Neural progenitor cell (in vitro differentiated cells): ENCODE results near the gene DLGAP4. TPM values are rescaled to one million over a fixed set of nuclear protein-coding genes. Genes with fewer than 3 reads are reported as not detected.

Experiments
- DNase-seq: peaks from one replicate; pipeline ENCODE4 v3.0.0-alpha.2; 2016; ENCODE audit warnings: low spot score
- H2AFZ ChIP-seq: fragments of 200-600 bp; sonication (generic); replicated peaks from 2 replicates; pipeline ENCODE4 v1.6.1; 2016; ENCODE audit warnings: antibody characterized with exemption
- H3F3A ChIP-seq: fragments of 200-600 bp; sonication (generic); 2 replicates; pipeline ENCODE4 v1.6.1; 2016; ENCODE audit warnings: antibody characterized with exemption, low read depth
- H3K27ac ChIP-seq: fragments of 200-600 bp; sonication (generic); 2 replicates; pipeline ENCODE4 v1.5.1; 2016; ENCODE audit warnings: mild to moderate bottlenecking
- H3K27me3 ChIP-seq: fragments of 200-600 bp; sonication (generic); 2 replicates; pipeline ENCODE4 v1.6.1; 2016; ENCODE audit warnings: mild to moderate bottlenecking, moderate library complexity
- H3K36me3 ChIP-seq: fragments of 200-600 bp; sonication (generic); 2 replicates; pipeline ENCODE4 v1.5.1; 2016
- H3K4me1 ChIP-seq: fragments of 200-600 bp; sonication (generic); 2 replicates; pipeline ENCODE4 v1.6.1; 2016; ENCODE audit warnings: mixed run types
- H3K4me2 ChIP-seq: fragments of 200-600 bp; sonication (generic); 2 replicates; pipeline ENCODE4 v1.6.1; 2016
- H3K4me3 ChIP-seq: fragments of 200-600 bp; sonication (generic); 2 replicates; pipeline ENCODE4 v1.5.1; 2016
- H3K79me2 ChIP-seq: fragments of 200-600 bp; sonication (generic); 2 replicates; pipeline ENCODE4 v1.6.1; 2016; ENCODE audit warnings: low read depth
- H3K9ac ChIP-seq: fragments of 200-600 bp; sonication (generic); 2 replicates; pipeline ENCODE4 v1.6.1; 2016
- H3K9me3 ChIP-seq: fragments of 200-600 bp; sonication (generic); 2 replicates; pipeline ENCODE4 v1.5.1; 2016; ENCODE audit warnings: low read depth
- H4K20me1 ChIP-seq: fragments of 200-600 bp; sonication (generic); 2 replicates; pipeline ENCODE4 v1.6.1; 2016; ENCODE audit warnings: low read depth
- H3K27ac Mint-ChIP-seq: 3 replicates; pipeline ENCODE4 v1.8.0; 2021; ENCODE audit warnings: mixed read lengths
- H3K27me3 Mint-ChIP-seq: 2 replicates; pipeline ENCODE4 v1.8.0; 2022; ENCODE audit warnings: low read depth, mild to moderate bottlenecking, inconsistent platforms, moderate library complexity, mixed read lengths; ENCODE audit not compliant: insufficient read depth
- H3K36me3 Mint-ChIP-seq: 3 replicates; pipeline ENCODE4 v1.8.0; 2021; ENCODE audit warnings: mixed read lengths
- H3K4me1 Mint-ChIP-seq: 3 replicates; pipeline ENCODE4 v1.8.0; 2021; ENCODE audit warnings: mixed read lengths
- H3K4me3 Mint-ChIP-seq: 3 replicates; pipeline ENCODE4 v1.8.0; 2021; ENCODE audit warnings: mild to moderate bottlenecking, moderate library complexity, mixed read lengths
- H3K9me3 Mint-ChIP-seq: 3 replicates; pipeline ENCODE4 v1.8.0; 2020; ENCODE audit warnings: mixed read lengths
- CTCF ChIP-seq: fragments of 200-600 bp; sonication (generic); IDR thresholded peaks from 2 replicates; pipeline ENCODE4 v1.5.1; 2017; ENCODE audit warnings: antibody characterized with exemption, mild to moderate bottlenecking
- EZH2 ChIP-seq: fragments of 200-600 bp; sonication (generic); IDR thresholded peaks from 2 replicates; pipeline ENCODE4 v1.6.1; 2017; ENCODE audit warnings: antibody characterized with exemption, mild to moderate bottlenecking, moderate library complexity
- EZH2phosphoT487 ChIP-seq: fragments of 200-600 bp; sonication (generic); IDR thresholded peaks from 2 replicates; pipeline ENCODE4 v1.6.1; 2017; ENCODE audit warnings: antibody characterized with exemption
- total RNA-seq: library from RNA; depleted of rRNA; stranded (reverse); fragments of >200 nt; gene quantifications from 2 replicates; pipeline ENCODE4 v1.2.3, GENCODE V29; 2015; ENCODE audit warnings: low replicate concordance

DLGAP4 gene
- total RNA-seq, 1 donor from 2014 or later: 21.7 TPM

GRCh38 chr20:36391456-36391855, 85.3 kb downstream of the DLGAP4 start:
- H3K9ac ChIP-seq: no peak overlapping the region
- H3K9me3 Mint-ChIP-seq: peaks cover 3% of the 10 kb centered on the region
- H3K79me2 ChIP-seq: no peaks in the 10 kb centered on the region
- no peaks in the 10 kb centered on the region for H3K27me3 ChIP-seq
- no peak overlapping the region for H3K4me2 ChIP-seq
- no peak for DNase-seq
- no peaks in the 10 kb centered on the region for H3K9me3 ChIP-seq
- H3K36me3 ChIP-seq: no peaks in the 10 kb centered on the region
- peaks cover 17% of the 10 kb centered on the region for H3K27me3 Mint-ChIP-seq
- H3K4me3 Mint-ChIP-seq: no peak overlapping the region
- TF ChIP-seq CTCF (no peak), EZH2 (no peak), EZH2phosphoT487 (no peak)
- H3K27ac ChIP-seq: no peak overlapping the region
- H3K4me1 ChIP-seq: peaks cover 5% of the 10 kb centered on the region
- H3K36me3 Mint-ChIP-seq: no peaks in the 10 kb centered on the region
- no peaks in the 10 kb centered on the region for H4K20me1 ChIP-seq
- H3K4me3 ChIP-seq: no peak overlapping the region
- no peak overlapping the region for H2AFZ ChIP-seq
- H3K27ac Mint-ChIP-seq: no peak overlapping the region
- H3F3A ChIP-seq: no peaks in the 10 kb centered on the region
- peaks cover 6% of the 10 kb centered on the region for H3K4me1 Mint-ChIP-seq

- Mint-ChIP-seq H3K9me3 (peaks cover 3% of the 10 kb centered on the region), H3K27ac (no peak overlapping the region), H3K4me1 (peaks cover 6% of the 10 kb centered on the region), H3K4me3 (no peak overlapping the region), H3K27me3 (peaks cover 18% of the 10 kb centered on the region), H3K36me3 (no peaks in the 10 kb centered on the region)
- TF ChIP-seq EZH2 (no peak), CTCF (no peak), EZH2phosphoT487 (no peak)
- Histone ChIP-seq H3K27ac (no peak overlapping the region), H2AFZ (no peak overlapping the region), H3K9me3 (no peaks in the 10 kb centered on the region), H3F3A (no peaks in the 10 kb centered on the region), H3K9ac (no peak overlapping the region), H4K20me1 (no peaks in the 10 kb centered on the region), H3K79me2 (no peaks in the 10 kb centered on the region), H3K4me1 (peaks cover 5% of the 10 kb centered on the region), H3K4me2 (no peak overlapping the region), H3K36me3 (no peaks in the 10 kb centered on the region), H3K4me3 (no peak overlapping the region), H3K27me3 (no peaks in the 10 kb centered on the region)
- DNase-seq: no peak
Observed at GRCh38 chr20:36391955-36392354, 85.8 kb downstream of the DLGAP4 start.

- TF ChIP-seq CTCF (no peak), EZH2 (no peak), EZH2phosphoT487 (no peak)
- Mint-ChIP-seq H3K27ac (no peak overlapping the region), H3K4me3 (no peak overlapping the region)
Observed at GRCh38 chr20:36392989-36393388, 86.8 kb downstream of the DLGAP4 start.

More at GRCh38 chr20:36392989-36393388, 86.8 kb downstream of the DLGAP4 start:
- no peak overlapping the region for H3K9ac ChIP-seq
- H3K27me3 Mint-ChIP-seq: peaks cover 18% of the 10 kb centered on the region
- DNase-seq: no peak
- H3K9me3 ChIP-seq: no peaks in the 10 kb centered on the region
- no peaks in the 10 kb centered on the region for H3K27me3 ChIP-seq
- peaks cover 6% of the 10 kb centered on the region for H3K4me1 Mint-ChIP-seq
- no peak overlapping the region for H3K27ac ChIP-seq
- H4K20me1 ChIP-seq: no peaks in the 10 kb centered on the region
- H3F3A ChIP-seq: no peaks in the 10 kb centered on the region
- H3K79me2 ChIP-seq: no peaks in the 10 kb centered on the region
- H3K9me3 Mint-ChIP-seq: peaks cover 3% of the 10 kb centered on the region
- no peak overlapping the region for H3K4me2 ChIP-seq
- peaks cover 5% of the 10 kb centered on the region for H3K4me1 ChIP-seq
- H2AFZ ChIP-seq: no peak overlapping the region
- no peaks in the 10 kb centered on the region for H3K36me3 ChIP-seq
- H3K4me3 ChIP-seq: no peak overlapping the region
- no peaks in the 10 kb centered on the region for H3K36me3 Mint-ChIP-seq
